DMS 273 (cell line): ENCODE results near the gene PPP3CB.
A peak's percentile ranks its signal among the peaks of the same experiment; 100 is the strongest.

Experiments
- DNase-seq: peaks from one replicate; lab custom pipeline; 2025; ENCODE audit not compliant: unreplicated experiment; lab: John Stamatoyannopoulos, UW

Gene PPP3CB

GRCh38 chr10:73495884-73496674, at the start of gene PPP3CB:
Gene PPP3CB (minus strand): TSS chr10:73496024. CDS start chr10:73495889, 135 bp downstream.
- DNase-seq, result peak; percentile 93

GRCh38 chr10:73545357-73545756, 49.5 kb upstream of the PPP3CB start:
- no peak for DNase-seq

GRCh38 chr10:73537709-73538108, 41.9 kb upstream of the PPP3CB start:
- no peak for DNase-seq

- DNase-seq, result no peak
Measured at GRCh38 chr10:73537288-73537687, 41.5 kb upstream of the PPP3CB start.

- DNase-seq, result no peak
Measured at GRCh38 chr10:73534857-73535256, 39.0 kb upstream of the PPP3CB start.

GRCh38 chr10:73529089-73529832, 33.4 kb upstream of the PPP3CB start:
- peak; percentile 83 for DNase-seq

GRCh38 chr10:73522263-73522662, 26.4 kb upstream of the PPP3CB start:
- no peak for DNase-seq

- DNase-seq, result no peak
Measured at GRCh38 chr10:73519336-73519735, 23.5 kb upstream of the PPP3CB start.

GRCh38 chr10:73517166-73517888, 21.5 kb upstream of the PPP3CB start:
- no peak for DNase-seq

GRCh38 chr10:73512207-73512743, 16.5 kb upstream of the PPP3CB start:
- DNase-seq, result no peak

- no peak for DNase-seq
Measured at GRCh38 chr10:73509695-73510094, 13.9 kb upstream of the PPP3CB start.

GRCh38 chr10:73506491-73506890, 10.7 kb upstream of the PPP3CB start:
- no peak for DNase-seq

- DNase-seq, result no peak
Measured at GRCh38 chr10:73506074-73506473, 10.2 kb upstream of the PPP3CB start.

- no peak for DNase-seq
Measured at GRCh38 chr10:73503037-73503436, 7.2 kb upstream of the PPP3CB start.

GRCh38 chr10:73501651-73502050, 5.8 kb upstream of the PPP3CB start:
- no peak for DNase-seq

- DNase-seq, result no peak
Measured at GRCh38 chr10:73497623-73498022, 1.8 kb upstream of the PPP3CB start.

GRCh38 chr10:73495226-73495883, 469 bp downstream of the PPP3CB start:
- DNase-seq, result peak; percentile 82

- DNase-seq, result no peak
Measured at GRCh38 chr10:73494877-73495225, 973 bp downstream of the PPP3CB start.

- DNase-seq, result no peak
Measured at GRCh38 chr10:73494213-73494612, 1.6 kb downstream of the PPP3CB start.

GRCh38 chr10:73493781-73494180, 2.0 kb downstream of the PPP3CB start:
- DNase-seq, result no peak

GRCh38 chr10:73486601-73487000, 9.2 kb downstream of the PPP3CB start:
- DNase-seq, result no peak
